ENCODE data around the gene TAS1R3.
"Not testable (repeated sequence)": the region's sequence is repeated elsewhere in the genome, so short reads cannot be mapped to it uniquely, and the experiment has no call there.

The TAS1R3 gene

DNA sequence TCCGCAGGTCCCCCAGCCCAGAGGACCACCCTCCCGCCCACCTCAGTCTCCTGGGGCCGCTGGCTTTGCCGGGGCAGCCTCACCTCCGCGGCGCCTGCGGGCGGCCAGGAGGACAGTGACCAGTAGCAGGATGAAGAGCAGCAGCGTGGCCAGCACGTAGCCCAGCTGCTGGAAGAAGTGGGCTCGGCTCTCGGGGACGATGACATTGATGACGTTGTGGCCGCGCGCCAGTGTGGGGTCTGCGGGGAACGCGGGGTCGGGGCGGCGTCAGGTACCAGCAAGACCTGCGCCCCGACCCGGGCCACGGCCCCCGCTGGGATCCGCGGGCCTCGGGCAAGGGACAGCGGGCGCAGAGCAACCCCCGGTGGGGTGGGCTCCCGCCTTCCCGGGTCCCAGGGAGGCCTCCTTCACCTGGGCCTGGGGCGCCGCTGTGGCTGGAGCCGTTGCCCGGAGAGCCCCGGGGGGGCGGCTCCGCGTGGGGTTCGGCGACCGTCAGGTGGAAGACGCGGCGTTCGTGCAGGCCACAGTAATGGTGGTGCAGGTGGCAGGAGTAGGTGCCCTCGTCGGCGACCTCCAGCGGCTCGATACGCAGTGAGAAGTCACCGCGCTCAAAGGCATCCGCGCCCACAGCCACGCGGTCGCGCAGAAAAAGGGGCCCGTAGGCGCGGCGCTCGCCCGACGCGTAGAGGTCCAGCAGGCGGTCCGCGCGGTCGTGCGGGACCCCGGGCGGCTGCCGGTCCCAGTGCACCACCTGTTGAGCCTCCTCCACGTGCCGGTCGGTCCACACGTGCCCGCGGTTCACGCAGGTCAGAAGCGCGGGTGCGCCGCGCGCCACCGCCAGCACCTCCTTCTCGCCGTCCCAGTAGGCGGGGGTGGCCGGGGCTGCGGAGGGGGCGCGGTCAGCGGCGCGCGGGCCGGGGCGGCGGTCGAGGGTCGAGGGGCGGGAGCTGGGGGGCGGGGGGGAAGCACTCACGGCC is 23.5 kb downstream of the TAS1R3 start:
- ATAC-seq: no peak

DNA sequence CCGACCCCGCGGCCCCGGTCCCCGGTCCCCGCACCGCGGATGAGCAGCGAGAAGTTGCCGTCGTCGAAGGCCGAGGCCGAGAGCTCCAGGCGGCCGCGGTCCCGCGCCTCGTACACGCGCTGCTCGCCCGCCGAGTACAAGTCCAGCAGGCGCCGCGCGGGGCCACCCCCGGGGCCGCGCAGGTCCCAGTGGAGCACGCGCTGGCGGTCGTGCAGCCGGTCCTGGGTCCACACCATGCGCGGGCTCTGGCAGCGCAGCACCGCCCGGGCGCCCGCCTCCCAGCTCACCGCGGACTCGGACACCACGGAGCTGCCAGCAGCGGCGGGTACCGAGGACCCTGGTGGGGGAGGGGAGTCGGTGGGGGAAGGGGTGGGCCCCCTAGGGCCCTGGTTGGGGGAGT is 24.3 kb downstream of the TAS1R3 start:
- ATAC-seq: no peak
- peak; percentile 40 for DNase-seq

More for the DNA sequence above, 23.5 kb downstream of the TAS1R3 start:
- no peak for DNase-seq

DNA sequence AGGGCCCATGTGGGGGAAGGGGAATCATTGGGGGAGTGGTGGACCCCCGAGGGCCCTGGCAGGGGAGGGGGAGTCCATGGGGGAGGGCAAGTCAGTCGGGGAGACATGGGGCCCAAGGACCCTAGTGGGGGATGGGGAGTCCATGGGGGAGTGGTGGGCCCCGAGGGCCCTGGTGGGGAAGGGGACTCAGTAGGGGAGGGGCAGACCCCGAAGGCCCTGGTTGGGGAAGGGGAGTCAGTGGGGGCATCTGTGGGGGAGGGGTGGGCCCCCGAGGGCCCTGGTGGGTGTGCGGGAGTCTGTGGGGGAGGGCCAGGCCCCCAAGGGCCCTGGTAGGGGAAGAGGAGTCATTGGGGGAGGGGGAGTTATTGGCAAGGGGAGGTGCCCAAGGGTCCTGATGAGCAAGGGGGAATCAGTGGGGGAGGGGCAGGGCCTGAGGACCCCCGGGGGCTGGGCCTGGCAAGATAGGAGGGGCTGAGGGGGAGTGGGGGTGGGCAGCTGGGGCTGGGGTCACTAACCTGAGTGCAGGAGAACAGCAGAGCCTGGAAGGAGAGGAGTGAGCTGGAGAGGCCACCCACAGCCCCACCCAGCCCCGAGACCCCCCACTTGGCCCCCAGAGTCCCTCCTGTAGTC is 25.2 kb downstream of the TAS1R3 start:
- ATAC-seq: no peak
- no peak for DNase-seq

DNA sequence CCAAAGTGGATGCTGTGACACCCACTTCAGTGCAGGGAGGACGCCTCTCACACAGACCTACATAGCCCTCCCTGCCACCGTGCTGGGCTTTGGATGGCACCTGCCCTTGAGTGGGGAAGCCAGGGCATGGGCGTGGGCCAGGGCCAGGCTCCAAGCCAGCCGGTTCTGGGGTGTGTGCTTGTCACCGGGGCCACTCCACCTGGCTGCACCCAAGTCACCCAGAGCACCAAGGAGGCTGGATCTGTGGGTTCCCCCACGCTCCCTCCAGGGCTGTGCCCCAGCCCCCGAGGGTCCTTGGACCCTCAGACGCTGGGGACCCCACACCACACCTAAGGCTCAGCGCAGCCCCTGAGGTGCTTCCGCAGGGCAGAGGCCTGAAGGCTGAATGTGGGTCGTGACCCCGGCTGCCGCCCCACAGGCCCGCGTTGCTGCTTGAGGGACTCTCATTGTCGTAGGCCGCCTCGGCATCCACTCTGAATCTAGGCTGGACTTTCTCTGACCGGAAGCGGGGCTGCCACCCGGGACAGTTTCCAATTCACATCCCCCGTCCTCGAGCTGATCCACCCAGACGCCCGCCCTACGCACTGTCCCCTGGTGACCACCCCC is 25.8 kb downstream of the TAS1R3 start:
- DNase-seq: no peak
- ATAC-seq: peak; percentile 13

DNA sequence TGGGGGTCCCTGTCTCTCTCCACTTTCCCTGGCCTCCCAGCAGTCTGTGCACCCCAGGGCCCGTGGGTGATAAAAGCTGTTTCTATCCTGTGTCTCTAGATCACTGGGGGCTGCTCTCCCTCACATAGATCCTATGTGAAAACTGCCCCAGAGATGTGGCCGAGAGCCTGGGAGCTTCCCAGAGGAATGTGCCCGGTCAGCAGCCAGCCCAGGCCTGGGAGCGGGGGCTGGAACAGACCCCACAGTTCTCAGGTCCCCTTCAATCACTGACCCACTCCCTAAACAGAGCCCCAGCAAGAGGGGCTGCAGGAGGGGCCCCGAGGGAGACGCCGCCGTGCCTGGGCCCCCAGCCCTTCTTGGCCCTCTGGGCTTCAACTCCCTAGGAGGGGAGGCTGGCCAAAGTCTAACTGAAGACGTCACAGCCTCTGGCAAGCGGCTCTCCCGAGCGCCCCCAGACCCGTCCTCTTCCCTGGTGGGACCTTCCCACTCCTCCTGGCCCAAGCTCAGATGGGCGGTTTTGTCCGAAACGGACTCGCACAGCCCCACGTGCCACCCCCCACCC is 26.9 kb downstream of the TAS1R3 start:
- ATAC-seq (no peak), DNase-seq (no peak)

DNA sequence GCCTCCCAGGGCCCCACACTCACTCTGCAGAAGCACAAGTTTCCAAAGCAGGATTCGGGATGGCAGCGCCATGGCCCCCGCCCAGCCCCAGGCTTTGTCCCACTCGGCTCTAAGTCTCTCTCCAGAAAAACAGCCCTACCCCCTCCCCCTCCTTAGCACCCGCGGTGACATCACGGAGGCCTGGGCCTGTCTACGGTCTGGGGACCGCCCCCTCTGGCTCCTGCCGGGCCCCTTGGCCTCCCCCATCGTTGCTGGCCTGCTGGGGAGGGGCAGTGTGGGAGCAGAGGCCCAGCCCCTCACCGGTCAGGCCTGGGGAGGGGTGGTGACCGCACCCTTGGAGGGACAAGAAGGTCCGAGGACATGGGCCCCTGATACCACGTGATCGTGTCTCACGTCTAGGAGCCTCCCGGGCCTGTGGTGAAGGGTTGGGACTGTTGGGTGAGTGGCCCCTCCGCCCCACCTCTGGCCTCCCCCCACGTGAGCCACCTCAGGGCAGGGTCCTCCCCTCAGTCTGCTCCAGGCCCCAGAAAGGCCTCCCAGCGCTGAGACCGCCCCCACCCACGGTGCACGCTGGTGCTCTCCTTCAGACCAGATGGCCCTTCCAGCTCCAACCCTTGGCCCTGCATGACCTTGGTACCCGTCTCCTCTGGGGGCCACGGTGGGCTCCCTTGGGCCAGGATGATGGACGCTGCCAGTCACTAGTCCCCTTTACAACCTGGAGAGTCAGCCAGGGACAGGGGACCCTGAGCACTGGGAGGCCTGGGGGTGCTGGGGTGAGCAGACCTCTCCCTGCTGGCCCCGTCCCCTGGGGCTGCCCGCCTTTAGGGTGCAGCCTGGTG is 27.6 kb downstream of the TAS1R3 start, which contains the start of gene MXRA8:
TSS of gene MXRA8 (minus strand) at position 123 of the 839 bp plus-strand sequence. CDS start at position 72, 51 bp downstream.
- ATAC-seq: peak; percentile 33

DNA sequence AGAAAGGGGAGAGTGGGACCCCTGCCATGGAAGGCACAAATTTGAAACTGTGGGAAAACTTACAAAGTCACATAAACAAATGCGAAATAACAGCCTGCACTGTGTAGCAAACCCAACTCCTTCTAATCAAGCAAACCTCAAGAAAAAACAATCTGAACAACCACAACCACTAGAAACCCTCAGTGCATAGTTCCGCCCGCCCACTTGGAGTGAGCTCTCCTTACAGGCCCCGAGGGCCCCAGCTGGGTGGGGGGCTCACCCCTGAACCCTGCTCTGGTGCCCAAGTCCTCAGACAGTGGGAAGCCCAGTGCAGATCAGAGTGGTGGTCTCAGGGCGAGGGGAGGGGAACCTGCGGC is 28.2 kb downstream of the TAS1R3 start:
- DNase-seq: no peak
- no peak for ATAC-seq

More for the DNA sequence above, 27.6 kb downstream of the TAS1R3 start, which contains the start of gene MXRA8:
- DNase-seq: no peak

DNA sequence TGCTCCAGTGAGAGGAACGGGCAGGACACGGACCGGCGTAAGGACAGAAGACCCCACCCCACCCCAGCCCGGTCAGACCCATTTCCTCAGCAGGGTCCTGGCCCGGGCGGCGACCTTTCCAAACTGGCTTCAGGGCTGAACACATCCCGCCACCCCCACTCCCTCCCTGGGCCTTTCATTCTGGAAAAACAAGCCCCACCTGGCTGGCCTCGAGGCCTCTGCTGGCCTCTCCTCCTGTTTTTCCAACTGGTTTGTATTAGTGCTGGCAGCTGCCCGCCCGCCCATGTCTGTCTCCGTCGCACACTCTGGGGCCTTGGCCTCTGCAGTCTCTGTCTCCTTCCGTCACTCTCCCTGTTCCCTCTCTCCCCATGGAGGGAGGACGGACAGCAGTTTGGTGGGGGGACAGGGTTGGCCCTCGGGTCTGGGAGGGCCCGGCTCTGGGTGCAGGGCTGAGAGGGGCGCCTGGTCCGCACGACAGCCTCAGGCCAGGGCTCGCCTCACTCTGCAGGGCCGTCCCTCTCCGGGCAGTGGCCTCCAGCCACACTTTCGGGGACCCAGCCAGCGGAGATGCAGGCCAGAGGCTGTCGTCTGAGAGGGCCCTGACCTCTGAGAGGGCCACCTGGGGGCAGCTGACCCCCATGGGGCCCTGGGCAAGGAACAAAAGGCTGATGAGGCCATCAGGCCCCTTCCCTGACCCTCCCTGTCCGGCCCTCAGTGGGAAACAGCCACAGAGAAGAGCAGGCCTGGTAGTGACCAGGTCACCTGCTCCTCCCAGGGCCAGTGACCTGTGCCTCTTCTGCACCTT is 28.8 kb downstream of the TAS1R3 start:
- no peak for DNase-seq
- ATAC-seq: no peak

DNA sequence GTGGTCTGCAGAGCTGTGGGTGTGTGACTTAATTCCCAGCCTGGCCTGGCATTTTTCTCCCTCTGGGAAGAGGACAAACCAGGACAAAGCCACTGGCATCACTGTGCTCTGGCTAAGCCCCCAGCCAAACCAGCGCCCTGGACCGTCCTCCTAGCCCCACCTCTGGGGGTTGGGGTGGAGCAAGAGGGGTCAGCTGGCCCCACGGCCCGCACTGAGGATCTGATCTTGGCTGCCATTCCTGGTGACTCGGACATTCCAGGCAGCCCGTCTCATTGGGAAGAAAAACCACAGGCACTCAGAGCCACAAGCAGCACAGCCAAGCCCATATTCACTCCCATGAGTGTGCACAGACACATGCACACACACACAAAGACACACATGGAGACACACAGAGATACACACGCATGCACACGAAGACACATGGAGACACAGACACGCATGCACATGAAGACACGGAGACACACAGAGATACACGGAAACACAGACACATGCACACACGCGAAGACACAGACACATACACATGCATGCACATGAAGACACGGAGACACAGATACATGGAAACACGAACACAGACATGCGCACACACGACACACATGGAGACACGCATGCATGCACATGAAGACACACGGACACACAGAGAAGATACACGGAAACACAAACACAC is 29.6 kb downstream of the TAS1R3 start:
- DNase-seq: no peak
- ATAC-seq: no peak

DNA sequence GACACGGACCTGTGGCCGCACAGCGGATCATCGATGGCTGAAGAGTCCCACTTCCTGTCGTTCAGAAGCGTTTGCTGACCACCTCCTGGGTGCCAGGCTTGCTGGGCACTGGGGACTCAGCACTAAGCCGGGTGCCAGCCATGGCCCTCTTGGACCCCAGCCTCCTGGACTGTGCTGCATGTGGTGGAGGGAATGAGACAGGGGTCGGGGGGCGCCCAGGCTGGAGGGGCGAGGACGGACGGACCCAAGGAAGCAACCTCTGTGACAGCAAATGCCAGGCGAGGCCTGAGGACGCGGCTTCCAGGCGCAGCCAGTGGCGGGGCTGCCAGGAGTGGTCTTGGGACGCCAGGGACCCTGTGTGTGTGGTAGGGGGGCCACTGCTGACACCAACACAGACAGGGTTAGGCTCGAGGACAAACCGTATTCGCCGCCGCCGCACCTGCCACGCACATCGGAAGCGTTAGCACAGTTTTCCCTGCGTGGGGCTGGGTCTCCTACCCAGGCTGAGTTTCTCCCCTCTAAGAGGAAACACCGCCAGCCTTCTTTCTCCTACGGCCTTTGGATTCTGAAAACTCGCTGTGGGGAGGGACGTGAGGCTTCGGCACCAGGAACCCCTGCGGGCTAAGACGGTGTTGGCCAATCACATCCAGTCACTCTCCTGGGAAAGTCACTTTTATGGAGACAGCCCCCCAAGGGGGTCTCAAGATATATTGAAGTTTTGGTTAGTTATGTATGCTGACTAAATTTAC is 30.3 kb downstream of the TAS1R3 start:
- DNase-seq (no peak), ATAC-seq (no peak)

DNA sequence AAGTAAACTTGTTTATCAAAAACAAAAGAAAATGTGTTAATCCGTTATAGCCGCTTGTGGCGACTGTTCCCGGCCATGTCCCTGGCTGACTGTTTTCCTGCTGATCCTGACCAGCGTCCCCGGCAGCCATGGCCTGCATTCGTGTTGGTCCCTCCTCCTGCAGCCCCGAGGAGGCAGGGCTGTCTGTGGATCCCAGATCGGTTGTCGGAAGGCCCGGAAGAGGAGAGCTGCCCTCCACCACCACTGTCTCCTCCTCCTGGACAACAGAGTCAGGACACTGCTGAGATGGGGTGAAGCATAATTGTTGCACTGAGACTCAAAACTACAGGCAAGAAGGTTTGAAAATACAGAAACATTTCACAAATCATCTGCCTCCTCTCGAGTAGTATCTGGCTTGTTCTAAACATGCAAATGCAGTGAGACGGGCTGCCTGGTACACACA is 30.9 kb downstream of the TAS1R3 start:
- DNase-seq: no peak

DNA sequence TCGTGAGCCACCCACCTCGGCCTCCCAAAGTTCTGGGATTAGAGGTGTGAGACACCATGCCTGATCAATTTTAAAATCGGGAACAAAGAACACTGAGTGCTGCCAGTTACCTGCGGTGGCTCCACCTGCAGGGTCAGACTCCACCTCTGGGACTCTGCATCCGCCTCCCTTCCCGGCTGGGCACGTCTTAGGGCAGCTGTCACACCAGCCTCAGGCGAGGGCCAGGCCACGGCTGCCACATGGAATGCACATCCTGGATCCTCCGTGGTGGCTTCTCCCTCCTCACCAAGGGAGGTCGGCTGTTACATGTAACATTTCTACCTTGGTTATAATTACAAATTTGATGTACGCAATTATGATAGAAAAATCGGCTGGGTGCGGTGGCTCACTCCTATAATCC is 33.2 kb downstream of the TAS1R3 start:
- DNase-seq (no peak), ATAC-seq (no peak)

More for the DNA sequence above, 30.9 kb downstream of the TAS1R3 start:
- ATAC-seq: no peak

DNA sequence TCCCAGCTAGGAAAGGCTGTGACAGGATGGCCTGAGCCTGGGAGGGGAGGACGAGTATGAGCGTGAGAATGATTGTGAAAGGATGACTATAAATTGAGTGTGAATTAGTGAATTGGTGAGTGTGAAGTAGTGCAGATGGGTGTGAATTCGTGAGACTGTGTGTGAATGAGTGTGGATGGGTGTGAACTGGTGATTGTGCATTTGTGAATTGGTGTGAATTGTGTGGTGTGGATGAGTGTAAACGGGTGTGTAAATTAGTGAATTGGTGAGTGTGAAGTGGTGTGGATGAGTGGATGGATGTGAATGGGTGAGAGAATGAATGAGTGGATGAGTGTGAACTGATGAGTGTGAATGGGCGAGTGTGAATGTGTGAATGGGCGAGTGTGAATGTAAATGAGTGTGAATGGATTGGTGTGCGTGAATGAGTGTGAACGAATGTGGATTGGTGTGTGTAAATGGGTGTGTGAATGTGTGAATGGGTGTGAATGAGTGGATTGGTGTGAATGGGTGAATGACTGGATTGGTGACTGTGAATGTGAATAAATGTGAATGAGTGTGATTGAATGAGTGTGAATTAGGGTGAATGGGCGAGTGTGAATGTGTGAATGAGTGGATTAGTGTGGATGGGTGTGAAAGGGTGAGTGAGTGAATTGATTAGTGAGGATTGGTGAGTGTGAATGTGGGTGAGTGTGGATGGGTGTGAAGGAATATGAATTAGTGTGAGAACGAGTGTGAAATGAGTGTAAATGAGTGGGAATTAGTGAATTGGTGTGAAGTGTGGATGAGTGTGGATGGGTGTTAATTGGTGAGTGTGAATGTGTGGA is 35.0 kb downstream of the TAS1R3 start:
- no peak for DNase-seq
- no peak for ATAC-seq

DNA sequence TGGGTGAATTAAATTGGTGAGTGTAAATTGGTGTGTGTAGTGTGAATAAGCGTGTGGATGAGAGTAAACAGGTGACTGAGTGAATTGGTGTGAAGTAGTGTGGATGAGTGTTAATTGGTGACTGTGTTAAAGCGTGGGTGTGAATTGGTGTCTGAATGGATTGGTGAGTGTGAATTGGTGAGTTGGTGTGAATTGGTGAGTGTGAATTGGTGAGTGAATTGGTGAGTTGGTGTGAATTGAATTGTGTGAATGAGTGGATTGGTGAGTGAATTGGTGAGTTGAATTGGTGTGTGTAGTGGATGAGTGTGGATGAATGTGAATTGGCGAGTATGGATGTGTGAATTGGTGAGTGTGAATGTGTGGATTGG is 35.6 kb downstream of the TAS1R3 start:
- ATAC-seq (no peak), DNase-seq (no peak)

DNA sequence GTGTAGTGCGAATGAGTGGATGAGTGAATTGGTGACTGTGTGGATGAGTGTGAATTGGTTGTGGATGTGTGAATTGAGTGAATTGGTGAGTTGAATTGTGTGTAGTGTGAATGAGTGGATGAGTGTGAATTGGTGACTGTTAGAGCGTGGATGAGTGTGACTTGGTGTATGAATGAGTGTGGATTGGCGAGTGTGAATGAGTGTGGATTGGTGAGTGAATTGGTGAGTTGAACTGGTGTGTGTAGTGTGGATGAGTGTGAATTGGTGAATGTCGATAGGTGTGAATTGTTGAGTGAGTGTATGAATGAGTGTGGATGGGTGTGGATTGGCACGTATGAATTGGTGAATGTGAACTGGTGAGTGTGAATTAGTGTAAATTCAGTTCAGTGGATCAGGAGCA is 36.2 kb downstream of the TAS1R3 start:
- ATAC-seq: no peak
- DNase-seq: no peak

DNA sequence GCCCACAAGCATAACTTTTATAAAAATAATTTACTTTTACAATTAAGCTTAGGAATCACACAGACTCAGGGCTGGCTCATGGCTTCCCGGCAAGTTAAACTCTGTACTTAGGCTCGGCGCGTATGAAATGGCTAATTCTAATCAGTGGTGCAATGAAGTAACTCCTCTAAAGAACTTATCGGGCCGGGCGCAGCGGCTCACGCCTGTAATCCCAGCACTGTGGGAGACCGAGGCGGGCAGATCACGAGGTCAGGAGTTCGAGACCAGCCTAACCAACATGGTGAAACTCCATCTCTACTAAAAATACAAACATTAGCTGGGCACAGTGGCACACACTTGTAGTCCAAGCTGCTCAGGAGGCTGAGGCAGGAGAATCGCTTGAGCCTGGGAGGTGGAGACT is 39.0 kb downstream of the TAS1R3 start:
- not testable (repeated sequence) for DNase-seq, ATAC-seq

DNA sequence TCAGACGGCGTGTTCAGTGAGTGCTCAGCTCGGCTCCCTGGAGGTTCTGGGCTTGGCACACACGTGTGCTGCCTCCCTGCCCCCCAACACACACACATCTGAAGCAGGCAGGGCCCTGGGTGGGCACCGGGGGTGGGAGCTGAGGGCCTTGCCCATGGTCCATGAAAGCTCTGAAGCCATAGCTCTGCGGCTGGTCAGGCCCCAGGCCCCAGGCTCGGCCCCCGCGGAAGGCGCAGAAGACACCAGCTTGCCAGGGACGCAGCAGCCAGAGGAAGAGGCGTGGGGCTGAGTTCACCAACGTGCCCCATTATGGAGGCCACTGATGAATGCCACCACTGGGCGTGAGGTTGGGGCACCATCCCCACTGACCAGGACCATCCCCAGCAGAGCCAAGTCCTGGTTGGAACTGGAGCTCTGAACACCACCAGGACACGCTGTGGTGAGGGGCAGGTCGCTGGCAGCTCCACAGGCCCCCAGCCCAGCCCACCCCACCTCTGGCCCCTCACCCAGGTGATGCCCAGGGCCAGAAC is 39.8 kb downstream of the TAS1R3 start:
- no peak for DNase-seq
- no peak for ATAC-seq

DNA sequence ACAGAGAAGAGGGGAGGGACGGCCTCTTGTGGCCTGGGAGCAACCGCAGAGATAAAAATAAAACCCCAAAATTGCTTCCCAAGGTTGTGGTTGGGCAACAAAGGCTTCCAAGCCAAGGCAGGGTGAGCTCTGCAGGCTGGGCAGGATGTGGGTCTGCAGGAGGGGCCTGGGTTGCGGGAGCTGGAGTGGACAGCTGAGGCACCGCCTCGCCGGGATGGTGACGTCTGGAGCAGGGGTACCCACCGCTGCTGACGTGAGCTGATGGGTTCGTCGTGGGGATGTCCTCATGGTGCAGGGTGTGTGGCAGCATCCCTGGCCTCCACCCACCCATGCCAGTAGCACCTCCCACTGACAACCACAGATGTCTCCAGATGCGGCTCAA is 40.3 kb downstream of the TAS1R3 start:
- peak; percentile 61 for DNase-seq
- no peak for ATAC-seq
